Fibroblast of villous mesenchyme (primary cell): ENCODE results near the gene RAB7B. TPM values are rescaled to one million over a fixed set of nuclear protein-coding genes. Genes with fewer than 3 reads are reported as not detected.

ENCODE experiments used
- DNase-seq: peaks from one replicate; pipeline ENCODE4 v3.0.0-alpha.2; 2010; ENCODE audit warnings: low read depth
- H3K4me3 ChIP-seq: 2 replicates; pipeline ENCODE4 v1.5.1; 2011; ENCODE audit warnings: low read depth, mild to moderate bottlenecking, low read length
- total RNA-seq: library from RNA; depleted of rRNA; stranded (reverse); fragments of >200 nt; gene quantifications from 2 replicates; pipeline ENCODE4 v1.2.3, GENCODE V29; 2012
- TF ChIP-seq, protein P1 (sequence below): IDR thresholded peaks from 2 replicates; pipeline ENCODE4 v1.5.1; 2012; ENCODE audit warnings: low read depth, mild to moderate bottlenecking, low read length; ENCODE audit not compliant: insufficient read depth

RAB7B gene
- total RNA-seq, 1 donor, result 5.2 TPM

DNA sequence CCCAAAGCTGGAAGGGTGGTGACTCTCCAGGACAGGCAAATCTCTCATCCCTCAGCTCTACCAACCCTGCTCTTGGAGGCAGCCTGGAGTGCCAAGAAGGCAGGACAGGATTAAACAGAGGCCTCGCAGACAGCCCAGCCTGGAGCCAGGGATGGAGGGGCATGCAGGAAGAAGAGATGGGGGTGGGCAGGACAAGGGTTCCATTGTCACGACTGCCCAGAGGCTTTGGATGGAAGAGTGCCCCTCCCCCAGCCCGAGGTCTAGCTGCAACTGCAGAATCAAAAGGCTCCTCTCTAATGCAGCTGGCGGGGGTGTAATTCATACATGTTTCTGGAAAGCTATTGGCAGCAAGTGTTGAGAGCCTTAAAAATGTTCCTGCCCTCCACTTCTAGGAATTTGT is 8.8 kb downstream of the RAB7B start:
- no peak overlapping the region for H3K4me3 ChIP-seq
- TF ChIP-seq, protein P1, sequence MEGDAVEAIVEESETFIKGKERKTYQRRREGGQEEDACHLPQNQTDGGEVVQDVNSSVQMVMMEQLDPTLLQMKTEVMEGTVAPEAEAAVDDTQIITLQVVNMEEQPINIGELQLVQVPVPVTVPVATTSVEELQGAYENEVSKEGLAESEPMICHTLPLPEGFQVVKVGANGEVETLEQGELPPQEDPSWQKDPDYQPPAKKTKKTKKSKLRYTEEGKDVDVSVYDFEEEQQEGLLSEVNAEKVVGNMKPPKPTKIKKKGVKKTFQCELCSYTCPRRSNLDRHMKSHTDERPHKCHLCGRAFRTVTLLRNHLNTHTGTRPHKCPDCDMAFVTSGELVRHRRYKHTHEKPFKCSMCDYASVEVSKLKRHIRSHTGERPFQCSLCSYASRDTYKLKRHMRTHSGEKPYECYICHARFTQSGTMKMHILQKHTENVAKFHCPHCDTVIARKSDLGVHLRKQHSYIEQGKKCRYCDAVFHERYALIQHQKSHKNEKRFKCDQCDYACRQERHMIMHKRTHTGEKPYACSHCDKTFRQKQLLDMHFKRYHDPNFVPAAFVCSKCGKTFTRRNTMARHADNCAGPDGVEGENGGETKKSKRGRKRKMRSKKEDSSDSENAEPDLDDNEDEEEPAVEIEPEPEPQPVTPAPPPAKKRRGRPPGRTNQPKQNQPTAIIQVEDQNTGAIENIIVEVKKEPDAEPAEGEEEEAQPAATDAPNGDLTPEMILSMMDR, result no peak
- DNase-seq, result no peak

DNA sequence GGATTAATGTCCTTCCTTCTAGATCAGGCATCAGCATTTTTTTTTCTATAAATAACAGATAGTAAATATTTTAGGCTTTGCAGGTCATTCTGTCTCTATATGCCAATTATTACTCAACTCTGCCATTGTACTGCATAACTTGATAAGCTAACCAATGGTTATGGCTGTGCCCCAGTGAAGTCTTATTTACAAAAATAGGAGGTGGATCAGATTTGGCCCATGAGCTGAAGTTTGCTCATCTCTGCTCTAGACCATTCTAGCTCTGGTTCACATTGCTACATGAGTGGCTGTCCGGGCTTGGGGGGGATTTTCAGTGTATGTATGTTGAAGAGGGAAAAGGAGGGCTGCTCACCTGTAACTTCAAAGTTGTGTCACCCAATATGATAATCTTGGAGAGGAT is 10.1 kb downstream of the RAB7B start:
- TF ChIP-seq, protein P1, result no peak
- no peak overlapping the region for H3K4me3 ChIP-seq
- DNase-seq, result no peak

DNA sequence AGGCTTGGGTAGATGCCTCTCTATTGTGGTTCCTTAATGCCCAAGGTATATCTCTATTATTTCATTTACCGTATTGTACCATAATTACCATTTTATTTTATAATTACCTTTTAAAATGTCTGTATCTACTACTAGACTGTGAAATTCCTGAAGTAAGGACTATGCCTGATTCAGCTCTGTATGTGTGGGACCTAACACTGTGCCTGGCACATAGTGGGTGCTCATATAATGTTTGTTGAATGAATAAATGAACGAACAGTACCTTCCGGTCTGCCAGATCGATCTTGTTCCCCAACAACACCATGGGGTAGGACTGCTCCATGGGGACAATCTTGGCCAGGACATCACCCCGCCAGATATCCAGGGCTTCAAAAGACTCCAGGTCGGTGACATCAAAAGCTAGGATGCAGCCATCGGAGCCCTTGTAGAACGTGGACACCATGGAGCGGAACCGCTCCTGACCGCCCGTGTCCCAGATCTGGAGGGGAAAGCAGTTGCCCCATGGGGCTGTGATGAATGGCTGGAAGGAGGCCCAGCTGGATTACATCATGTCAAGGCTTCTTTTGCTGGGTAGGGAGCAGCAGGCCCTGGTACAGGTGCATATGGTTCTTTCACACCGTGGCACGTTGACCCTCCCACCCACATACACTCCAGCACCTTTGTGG is 10.8 kb downstream of the RAB7B start:
- TF ChIP-seq, protein P1, result no peak
- no peak overlapping the region for H3K4me3 ChIP-seq
- no peak for DNase-seq

- no peak overlapping the region for H3K4me3 ChIP-seq
- TF ChIP-seq, protein P1, result no peak
- DNase-seq, result peak; percentile 28
Observed at GRCh38 chr1:205991237-205991636, 12.0 kb downstream of the RAB7B start.

DNA sequence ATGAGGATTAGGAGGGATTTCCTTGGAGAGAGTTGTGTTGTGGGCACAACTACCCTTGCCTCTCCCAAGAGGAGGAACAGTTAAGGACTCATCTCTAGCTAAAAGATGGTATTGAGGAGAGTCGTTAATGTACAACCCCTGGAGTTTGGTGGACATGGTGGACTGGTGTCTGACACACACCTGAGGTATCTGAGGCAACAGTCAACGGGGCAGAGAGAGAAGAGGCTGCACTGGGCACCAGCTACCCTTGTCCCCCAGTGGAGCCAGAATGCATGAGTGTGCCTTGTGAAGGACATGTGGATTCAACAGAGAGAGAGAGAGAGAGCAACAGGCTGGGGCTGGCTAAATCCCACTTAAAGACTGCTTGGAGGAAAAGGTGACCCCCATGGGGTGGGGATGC is 13.0 kb downstream of the RAB7B start:
- no peak for DNase-seq
- H3K4me3 ChIP-seq, result no peak overlapping the region
- TF ChIP-seq, protein P1, result no peak

GRCh38 chr1:205989786-205990185 is 13.4 kb downstream of the RAB7B start:
- no peak for DNase-seq
- TF ChIP-seq, protein P1, result no peak
- H3K4me3 ChIP-seq, result no peak overlapping the region

GRCh38 chr1:205988585-205988995 is 14.6 kb downstream of the RAB7B start:
- no peak for DNase-seq
- TF ChIP-seq, protein P1, result no peak
- H3K4me3 ChIP-seq, result no peak overlapping the region
